PC-9 (cell line): ENCODE measurements around the gene SAMD10. TPM values are rescaled to one million over a fixed set of nuclear protein-coding genes. Genes with fewer than 3 reads are reported as not detected.

Source experiments
- BruUV-seq: library from RNA; stranded (reverse); fragments of 400-500 nt; replicated peaks from 2 replicates; lab custom pipeline; 2021; lab: Mats Ljungman, UMichigan
- CTCF ChIA-PET: fragments of 300-600 bp; sonication (Branson Sonifier 250); formaldehyde crosslinking; loops from one replicate; lab custom pipeline; 2022; ENCODE audit warnings: antibody characterized with exemption; lab: Charles Lee
- POLR2A ChIA-PET: fragments of 300-600 bp; sonication (Branson Sonifier 250); formaldehyde crosslinking; loops from one replicate; lab custom pipeline; 2022; ENCODE audit warnings: antibody characterized with exemption; ENCODE audit not compliant: unreplicated experiment; lab: Charles Lee
- DNase-seq, 2 experiments: peaks; one replicate each; pipeline versions ENCODE4 v3.0.0 to v3.0.0-alpha.2; 2015 to 2022; ENCODE audit warnings: mixed read lengths in 1 of 2
- H2AFZ ChIP-seq: fragments of 200-600 bp; sonication (generic); 2 replicates; pipeline ENCODE4 v1.8.1; 2017; ENCODE audit warnings: antibody characterized with exemption
- H3F3A ChIP-seq: fragments of 200-600 bp; sonication (generic); 2 replicates; pipeline ENCODE4 v1.8.1; 2017; ENCODE audit warnings: antibody characterized with exemption, mild to moderate bottlenecking, low read depth; ENCODE audit not compliant: insufficient read depth
- H3K27ac ChIP-seq: fragments of 200-600 bp; sonication (generic); 2 replicates; pipeline ENCODE4 v1.6.1; 2016; ENCODE audit warnings: mixed run types
- H3K27me3 ChIP-seq: fragments of 200-600 bp; sonication (generic); 2 replicates; pipeline ENCODE4 v1.6.1; 2016; ENCODE audit warnings: low read depth, mixed run types; ENCODE audit not compliant: insufficient read depth
- H3K36me3 ChIP-seq: fragments of 200-600 bp; sonication (generic); 2 replicates; pipeline ENCODE4 v1.6.1; 2016; ENCODE audit warnings: low read depth, mixed run types
- H3K4me1 ChIP-seq: fragments of 200-600 bp; sonication (generic); replicated peaks from 2 replicates; pipeline ENCODE4 v1.6.1; 2016; ENCODE audit warnings: mixed run types; ENCODE audit not compliant: insufficient read depth
- H3K4me2 ChIP-seq: fragments of 200-600 bp; sonication (generic); 2 replicates; pipeline ENCODE4 v1.6.1; 2017; ENCODE audit warnings: mixed run types
- H3K4me3 ChIP-seq: fragments of 200-600 bp; sonication (generic); 2 replicates; pipeline ENCODE4 v1.6.1; 2016; ENCODE audit warnings: mixed run types
- H3K79me2 ChIP-seq: fragments of 200-600 bp; sonication (generic); 2 replicates; pipeline ENCODE4 v1.6.1; 2017; ENCODE audit warnings: low read depth, mixed run types
- H3K9me2 ChIP-seq: fragments of 200-600 bp; sonication (generic); 2 replicates; pipeline ENCODE4 v1.8.1; 2017; ENCODE audit warnings: mild to moderate bottlenecking; ENCODE audit not compliant: insufficient read depth
- H3K9me3 ChIP-seq: fragments of 200-600 bp; sonication (generic); 2 replicates; pipeline ENCODE4 v1.8.1; 2016; ENCODE audit warnings: low read depth; ENCODE audit not compliant: insufficient read depth
- H4K20me1 ChIP-seq: fragments of 200-600 bp; sonication (generic); 2 replicates; pipeline ENCODE4 v1.8.1; 2017; ENCODE audit not compliant: insufficient read depth
- CTCF ChIP-seq: fragments of 200-600 bp; sonication (generic); conservative IDR thresholded peaks from 2 replicates; pipeline ENCODE4 v1.6.1; 2017; ENCODE audit warnings: mixed run types, antibody characterized with exemption, mild to moderate bottlenecking, moderate library complexity
- EZH2 ChIP-seq: fragments of 200-600 bp; sonication (generic); IDR thresholded peaks from 2 replicates; pipeline ENCODE4 v1.8.0; 2017; ENCODE audit warnings: antibody characterized with exemption, low read depth
- intact Hi-C: fragments of 100-400 bp; cut with micrococcal nuclease; formaldehyde crosslinking; loops from one replicate; pipeline ENCODE4 v1.10.0; 2022; ENCODE audit not compliant: unreplicated experiment
- total RNA-seq: library from RNA; stranded (reverse); gene quantifications from 2 replicates; pipeline ENCODE4 v1.2.3, GENCODE V29; 2021

SAMD10 gene
- total RNA-seq, 1 experiment from 2014 or later: 18.7 TPM

- Histone ChIP-seq H3F3A (peaks cover 29% of the 10 kb centered on the region), H3K9me2 (no peaks in the 10 kb centered on the region), H3K36me3 (peaks cover 23% of the 10 kb centered on the region), H3K79me2 (peaks cover 33% of the 10 kb centered on the region), H3K27ac (no peak overlapping the region), H3K27me3 (no peaks in the 10 kb centered on the region), H4K20me1 (peaks cover 5% of the 10 kb centered on the region), H3K4me3 (no peak overlapping the region), H3K4me2 (no peak overlapping the region), H2AFZ (no peak overlapping the region), H3K9me3 (no peaks in the 10 kb centered on the region), H3K4me1 (peaks cover 17% of the 10 kb centered on the region)
- DNase-seq: no peak
- CTCF ChIA-PET: no interaction called here
- no TSS peak for BruUV-seq
- POLR2A ChIA-PET: no interaction called here
- no peak for TF ChIP-seq EZH2
- TF ChIP-seq CTCF: no peak
- intact Hi-C loops: no loop called here
Observed at GRCh38 chr20:63982937-63983336, 3.5 kb upstream of the SAMD10 start.

- peaks cover 17% of the 10 kb centered on the region for H3K36me3 ChIP-seq
- no peaks in the 10 kb centered on the region for H3K9me2 ChIP-seq
- H3K27me3 ChIP-seq: no peaks in the 10 kb centered on the region
- peaks cover 36% of the 10 kb centered on the region for H3F3A ChIP-seq
- peaks cover 17% of the 10 kb centered on the region for H3K4me1 ChIP-seq
- TF ChIP-seq CTCF: peak; percentile 78
- TF ChIP-seq EZH2: no peak
- H3K79me2 ChIP-seq: peaks cover 33% of the 10 kb centered on the region
- ChIA-PET CTCF (interaction anchor here (0.6 to 1.6 kb wide), 7 partner anchors 57 to 443 kb away, joined by 3 to 15 read pairs (median 3); partner anchors contain the start of genes PTK6 and TCEA2), POLR2A (interaction anchor here (0.5 to 1.2 kb wide), 9 partner anchors 58 to 1956 kb away, joined by 3 to 36 read pairs (median 6); partner anchors contain the start of genes HELZ2, SRMS and TCEA2)
- BruUV-seq: no TSS peak
- H3K4me3 ChIP-seq: peak within 1 kb of the TSS; percentile 99
- H3K4me2 ChIP-seq: peak within 1 kb of the TSS; percentile 100
- peak within 1 kb of the TSS; percentile 91 for H2AFZ ChIP-seq
- intact Hi-C loops: loop anchor here (1.0 kb wide), 1 partner anchor 82 kb away; the partner anchor contains the start of gene TCEA2
- peak; percentile 90 to 96 for DNase-seq
- H3K9me3 ChIP-seq: no peaks in the 10 kb centered on the region
- peaks cover 5% of the 10 kb centered on the region; the same call in 1 of the 2 replicates for H4K20me1 ChIP-seq
- H3K27ac ChIP-seq: peak within 1 kb of the TSS; percentile 62
Observed at GRCh38 chr20:63980806-63981728, 1.6 kb upstream of the SAMD10 start, which contains the start of gene PRPF6. Gene PRPF6, plus strand, starts transcription at chr20:63981132. Its CDS starts 114 bp downstream, at chr20:63981246.

- peaks cover 33% of the 10 kb centered on the region for H3K79me2 ChIP-seq
- TF ChIP-seq EZH2: no peak
- TF ChIP-seq CTCF: no peak
- H3K9me2 ChIP-seq: no peaks in the 10 kb centered on the region
- peaks cover 5% of the 10 kb centered on the region; the same call in 1 of the 2 replicates for H4K20me1 ChIP-seq
- H3F3A ChIP-seq: peaks cover 35% of the 10 kb centered on the region
- intact Hi-C loops: no loop called here
- peak overlapping the region; percentile 87 for H2AFZ ChIP-seq
- peak overlapping the region; percentile 11; the same call in 1 of the 2 replicates for H3K27ac ChIP-seq
- H3K4me1 ChIP-seq: peaks cover 17% of the 10 kb centered on the region
- DNase-seq: no peak
- H3K4me3 ChIP-seq: peak overlapping the region; percentile 99; the same call in 1 of the 2 replicates
- CTCF ChIA-PET: interaction anchor here (0.6 to 1.6 kb wide), 7 partner anchors 58 to 442 kb away, joined by 3 to 15 read pairs (median 3); partner anchors contain the start of genes PTK6 and TCEA2
- no peaks in the 10 kb centered on the region for H3K9me3 ChIP-seq
- H3K4me2 ChIP-seq: peak overlapping the region; percentile 100
- no peaks in the 10 kb centered on the region for H3K27me3 ChIP-seq
- peaks cover 11% of the 10 kb centered on the region for H3K36me3 ChIP-seq
- BruUV-seq: TSS peak; percentile 26
- POLR2A ChIA-PET: interaction anchor here (0.5 to 1.0 kb wide), 7 partner anchors 59 to 1955 kb away, joined by 3 to 36 read pairs (median 12); partner anchors contain the start of genes HELZ2 and SRMS
Observed at GRCh38 chr20:63980317-63980805, 919 bp upstream of the SAMD10 start.
